Measurements from ENCODE around the gene LRIF1. TPM values are rescaled to one million over a fixed set of nuclear protein-coding genes. Genes with fewer than 3 reads are reported as not detected.

The LRIF1 gene
- total RNA-seq, 4 donors from 2014 or later = 6.4 to 9.1 (median 6.6) TPM

DNA sequence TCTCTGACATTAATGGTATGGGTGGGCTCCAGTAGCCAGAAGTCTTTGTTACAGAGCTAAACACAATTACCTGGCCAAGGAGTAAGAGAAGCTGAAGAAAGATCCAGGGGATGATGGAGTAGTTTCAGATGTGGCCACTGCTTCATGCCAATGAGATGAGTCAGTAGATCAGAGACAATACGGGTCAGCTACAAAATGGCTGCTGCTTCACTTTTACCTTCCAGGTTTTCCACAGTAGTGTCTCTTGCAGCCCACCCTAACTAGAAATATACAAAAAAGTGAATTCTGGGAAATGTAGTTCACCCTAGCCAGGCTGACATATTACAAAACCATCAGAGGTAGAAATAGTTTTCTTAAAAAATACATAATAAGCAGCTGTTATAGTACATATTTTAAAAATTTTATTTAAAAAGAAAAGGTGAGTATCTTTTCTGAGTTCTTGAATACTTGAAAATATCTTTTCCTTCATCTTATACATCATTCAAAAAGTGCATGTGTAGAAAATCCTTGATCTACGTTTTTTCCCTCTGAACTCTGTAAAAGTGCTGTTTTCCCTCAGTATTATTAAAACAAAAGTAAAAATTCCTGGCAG, 36.1 kb downstream of the LRIF1 start:
- TF ChIP-seq, protein P1, sequence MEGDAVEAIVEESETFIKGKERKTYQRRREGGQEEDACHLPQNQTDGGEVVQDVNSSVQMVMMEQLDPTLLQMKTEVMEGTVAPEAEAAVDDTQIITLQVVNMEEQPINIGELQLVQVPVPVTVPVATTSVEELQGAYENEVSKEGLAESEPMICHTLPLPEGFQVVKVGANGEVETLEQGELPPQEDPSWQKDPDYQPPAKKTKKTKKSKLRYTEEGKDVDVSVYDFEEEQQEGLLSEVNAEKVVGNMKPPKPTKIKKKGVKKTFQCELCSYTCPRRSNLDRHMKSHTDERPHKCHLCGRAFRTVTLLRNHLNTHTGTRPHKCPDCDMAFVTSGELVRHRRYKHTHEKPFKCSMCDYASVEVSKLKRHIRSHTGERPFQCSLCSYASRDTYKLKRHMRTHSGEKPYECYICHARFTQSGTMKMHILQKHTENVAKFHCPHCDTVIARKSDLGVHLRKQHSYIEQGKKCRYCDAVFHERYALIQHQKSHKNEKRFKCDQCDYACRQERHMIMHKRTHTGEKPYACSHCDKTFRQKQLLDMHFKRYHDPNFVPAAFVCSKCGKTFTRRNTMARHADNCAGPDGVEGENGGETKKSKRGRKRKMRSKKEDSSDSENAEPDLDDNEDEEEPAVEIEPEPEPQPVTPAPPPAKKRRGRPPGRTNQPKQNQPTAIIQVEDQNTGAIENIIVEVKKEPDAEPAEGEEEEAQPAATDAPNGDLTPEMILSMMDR (IDR thresholded peaks at IDR 0.05) = no peak
- ATAC-seq (ENCODE audit: low FRiP score) = no peak
- no peak for DNase-seq (ENCODE audit: low spot score)

DNA sequence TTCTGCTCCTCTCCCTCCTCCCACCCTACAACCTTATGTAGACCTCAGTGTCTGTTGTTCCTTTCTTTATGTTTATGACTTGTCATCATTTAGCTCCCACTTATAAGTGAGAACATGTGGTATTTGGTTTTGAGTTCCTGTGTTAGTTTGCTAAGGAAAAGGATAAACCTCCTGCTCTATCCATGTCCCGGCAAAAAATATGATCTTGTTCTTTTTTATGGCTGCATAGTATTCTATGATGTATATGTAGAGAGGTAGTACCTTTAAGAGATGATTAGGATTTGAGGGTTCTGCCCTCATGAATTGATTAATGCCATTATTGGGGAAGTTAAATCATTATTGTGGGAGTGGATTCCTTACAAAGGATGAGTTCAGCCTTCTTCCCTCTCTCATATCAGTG, 41.8 kb downstream of the LRIF1 start:
- DNase-seq (ENCODE audit: low spot score) = no peak
- TF ChIP-seq, protein P1 (IDR thresholded peaks at IDR 0.05) = no peak
- ATAC-seq (ENCODE audit: low FRiP score) = no peak

DNA sequence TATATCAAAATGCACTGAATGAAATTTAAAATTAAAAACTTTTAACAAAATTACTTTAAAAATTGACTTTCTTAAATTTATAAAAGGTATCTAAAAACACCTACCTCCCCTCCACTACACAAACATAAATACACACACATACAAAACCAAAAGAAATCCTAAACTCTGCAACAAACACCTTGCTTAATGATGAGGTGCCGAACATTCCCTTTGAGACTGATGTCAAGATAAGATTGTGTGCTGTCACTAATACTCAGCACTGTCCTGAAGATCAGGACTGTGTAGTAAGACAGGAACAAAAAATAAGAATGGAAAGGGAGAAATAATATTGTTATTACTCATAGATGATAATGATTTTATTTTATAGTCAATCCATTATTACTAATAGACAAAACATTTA, 45.7 kb downstream of the LRIF1 start:
- TF ChIP-seq, protein P1 (IDR thresholded peaks at IDR 0.05) = no peak
- DNase-seq (ENCODE audit: low spot score) (no peak), ATAC-seq (ENCODE audit: low FRiP score) (no peak)

DNA sequence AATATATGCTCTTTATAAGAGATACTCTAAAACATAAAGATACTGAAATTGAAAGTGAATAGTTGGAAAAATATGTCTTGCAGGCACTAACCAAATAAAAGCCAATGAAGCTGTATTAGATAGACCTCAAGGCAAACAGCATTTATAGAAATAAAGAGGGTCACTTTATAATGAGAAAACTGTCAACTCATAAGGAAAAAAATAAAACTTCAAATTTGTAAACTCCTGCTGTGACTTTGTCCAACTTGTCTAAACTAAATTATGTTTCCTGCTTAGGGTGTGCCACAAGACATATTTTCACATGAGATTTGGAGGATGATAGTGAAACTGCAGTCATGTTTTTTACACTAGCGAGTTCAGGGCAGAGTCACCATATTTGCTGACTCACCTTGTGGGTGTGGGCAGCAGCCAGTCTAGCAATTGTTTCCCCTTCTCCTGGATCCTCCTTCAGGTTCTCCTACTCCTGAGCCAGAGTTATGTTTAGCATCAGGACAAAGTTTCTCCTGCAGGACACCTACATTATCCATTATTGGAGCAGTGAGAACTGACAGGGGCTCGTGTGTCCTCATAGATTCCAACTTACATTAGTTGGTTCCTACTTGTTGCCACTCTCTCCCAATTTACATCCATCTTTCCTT, 46.9 kb downstream of the LRIF1 start:
- TF ChIP-seq, protein P1 (IDR thresholded peaks at IDR 0.05) = no peak
- ATAC-seq (ENCODE audit: low FRiP score) (no peak), DNase-seq (ENCODE audit: low spot score) (no peak)

DNA sequence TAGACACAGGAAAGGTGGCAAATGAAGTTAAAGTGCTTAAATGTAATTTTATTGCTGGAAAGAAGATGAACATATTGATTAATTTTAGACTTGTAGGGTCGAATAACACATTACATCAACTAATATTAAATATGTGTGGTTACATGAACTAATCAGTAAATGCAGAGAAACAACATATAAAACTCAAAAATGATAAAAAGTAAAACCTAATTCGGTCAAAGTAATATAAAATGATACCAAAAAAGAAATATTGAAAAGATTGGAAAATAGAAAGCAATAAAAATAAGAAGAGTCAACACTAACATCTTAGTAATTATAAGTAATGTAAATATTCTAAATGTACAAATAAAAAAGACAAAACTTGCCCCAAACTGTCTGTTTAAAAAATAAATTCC, 47.5 kb downstream of the LRIF1 start:
- DNase-seq (ENCODE audit: low spot score) (no peak), ATAC-seq (ENCODE audit: low FRiP score) (no peak)
- TF ChIP-seq, protein P1 (IDR thresholded peaks at IDR 0.05) = no peak

DNA sequence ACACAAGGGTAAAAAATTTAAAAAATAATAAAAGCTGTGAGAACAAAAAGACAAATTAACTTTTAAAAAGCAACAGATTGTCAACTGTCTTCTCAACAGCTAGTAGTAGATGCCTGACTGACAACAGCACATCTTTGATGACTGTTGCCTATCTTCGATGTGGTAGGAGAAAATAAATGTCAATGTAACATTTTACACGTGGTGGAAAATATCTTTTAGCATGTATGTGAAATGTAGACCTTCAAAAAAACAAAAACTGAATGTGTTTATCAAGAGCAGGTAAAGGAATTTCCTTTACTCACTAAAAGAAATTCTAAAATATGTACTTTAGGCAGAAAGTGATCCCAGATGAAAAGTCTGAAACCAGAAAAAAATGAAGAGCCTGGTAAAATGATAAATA, 47.9 kb downstream of the LRIF1 start:
- TF ChIP-seq, protein P1 (IDR thresholded peaks at IDR 0.05) = no peak
- no peak for DNase-seq (ENCODE audit: low spot score)
- no peak for ATAC-seq (ENCODE audit: low FRiP score)

DNA sequence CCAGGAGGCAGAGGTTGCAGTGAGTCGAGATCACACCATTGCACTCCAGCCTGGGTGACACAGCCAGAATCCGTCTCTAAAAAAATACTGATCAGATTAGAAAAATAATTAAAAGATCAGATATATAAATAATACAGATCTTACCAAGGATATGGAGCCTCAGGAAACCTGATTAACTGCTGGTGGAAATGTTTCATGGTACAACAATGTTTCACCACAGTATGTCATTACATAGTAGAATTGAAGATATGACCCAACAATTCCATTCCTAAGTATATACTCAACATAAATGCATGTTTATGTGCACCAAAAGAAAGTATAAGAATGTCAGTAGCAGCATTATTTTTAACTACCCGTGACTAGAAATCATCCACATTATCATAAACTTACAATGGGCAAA, 49.0 kb downstream of the LRIF1 start:
- no peak for ATAC-seq (ENCODE audit: low FRiP score)
- TF ChIP-seq, protein P1 (IDR thresholded peaks at IDR 0.05) = no peak

More for the DNA sequence above, 49.0 kb downstream of the LRIF1 start:
- no peak for DNase-seq (ENCODE audit: low spot score)

Data from omental fat pad (tissue), 4 donors.